ENCODE measurements around the gene KIR2DL3. TPM values are rescaled to one million over a fixed set of nuclear protein-coding genes. Genes with fewer than 3 reads are reported as not detected.

KIR2DL3 gene
- total and polyA plus RNA-seq, 2 experiments from 2014 or later = not detected

GRCh38 chr19:54738715-54739114 lies 402 bp downstream of the KIR2DL3 start (continued):
- TF ChIP-seq ZNF462 (CRISPR knock-in tag; IDR thresholded peaks at IDR 0.05) (no peak), CREB1 (CRISPR knock-in tag; IDR thresholded peaks at IDR 0.05; ENCODE audit: low read depth) (no peak), EZH2phosphoT487 (IDR thresholded peaks at IDR 0.05; ENCODE audit: unreplicated experiment) (no peak), STAT1 (IDR thresholded peaks at IDR 0.05; ENCODE audit: unreplicated experiment) (no peak), EZH2 (IDR thresholded peaks at IDR 0.05; ENCODE audit: low read depth, unreplicated experiment) (no peak), POLR2AphosphoS5 (IDR thresholded peaks at IDR 0.05; ENCODE audit: low read depth) (no peak), ZNF331 (CRISPR knock-in tag; IDR thresholded peaks at IDR 0.05; ENCODE audit: low read depth) (no peak)
- TF ChIP-seq, protein P1, sequence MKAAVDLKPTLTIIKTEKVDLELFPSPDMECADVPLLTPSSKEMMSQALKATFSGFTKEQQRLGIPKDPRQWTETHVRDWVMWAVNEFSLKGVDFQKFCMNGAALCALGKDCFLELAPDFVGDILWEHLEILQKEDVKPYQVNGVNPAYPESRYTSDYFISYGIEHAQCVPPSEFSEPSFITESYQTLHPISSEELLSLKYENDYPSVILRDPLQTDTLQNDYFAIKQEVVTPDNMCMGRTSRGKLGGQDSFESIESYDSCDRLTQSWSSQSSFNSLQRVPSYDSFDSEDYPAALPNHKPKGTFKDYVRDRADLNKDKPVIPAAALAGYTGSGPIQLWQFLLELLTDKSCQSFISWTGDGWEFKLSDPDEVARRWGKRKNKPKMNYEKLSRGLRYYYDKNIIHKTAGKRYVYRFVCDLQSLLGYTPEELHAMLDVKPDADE (IDR thresholded peaks at IDR 0.05) = no peak

All from GM23338 (cell line).